GM12891 (cell line): ENCODE results near the gene RAB6B.

Source experiments
- DNase-seq: peaks from one replicate; pipeline ENCODE4 v3.0.0; 2011; ENCODE audit warnings: low spot score; ENCODE audit not compliant: insufficient read length
- FAIRE-seq: peaks from 2 replicates; lab custom pipeline; 2011; peaks lifted over from hg19 to GRCh38; lab: Jason Lieb, UNC
- PAX5 ChIP-seq: IDR thresholded peaks from 2 replicates; pipeline ENCODE4 v1.6.1; 2011; ENCODE audit warnings: low read length, moderate library complexity, mild to moderate bottlenecking; ENCODE audit not compliant: insufficient read depth, severe bottlenecking
- POLR2A ChIP-seq: IDR thresholded peaks from 2 replicates; pipeline ENCODE4 v1.6.1; 2011; ENCODE audit warnings: low read depth, low read length, control low read depth
- POLR2AphosphoS5 ChIP-seq: IDR thresholded peaks from 2 replicates; pipeline ENCODE4 v1.6.1; 2011; ENCODE audit warnings: low read depth, low read length, control low read depth
- POU2F2 ChIP-seq: IDR thresholded peaks from 2 replicates; pipeline ENCODE4 v1.6.1; 2011; ENCODE audit warnings: low read depth, mild to moderate bottlenecking, control low read depth, low read length, moderate library complexity
- SPI1 ChIP-seq: IDR thresholded peaks from 2 replicates; pipeline ENCODE4 v1.6.1; 2011; ENCODE audit warnings: low read depth, low read length, control low read depth
- TAF1 ChIP-seq: IDR thresholded peaks from 2 replicates; pipeline ENCODE4 v1.6.1; 2011; ENCODE audit warnings: low read depth, low read length, control low read depth

RAB6B gene

GRCh38 chr3:133887803-133888703, 7.6 kb downstream of the RAB6B start:
- no peak for FAIRE-seq
- no peak for DNase-seq
- TF ChIP-seq POLR2A (no peak), POU2F2 (no peak), SPI1 (no peak), PAX5 (no peak), POLR2AphosphoS5 (no peak), TAF1 (no peak)

GRCh38 chr3:133887074-133887802, 8.4 kb downstream of the RAB6B start:
- FAIRE-seq (no peak), DNase-seq (no peak)
- TF ChIP-seq PAX5 (no peak), POU2F2 (no peak), POLR2AphosphoS5 (no peak), POLR2A (no peak), TAF1 (no peak), SPI1 (no peak)

- FAIRE-seq (no peak), DNase-seq (no peak)
- no peak for TF ChIP-seq POLR2AphosphoS5
- no peak for TF ChIP-seq TAF1
- no peak for TF ChIP-seq POLR2A
- no peak for TF ChIP-seq SPI1
- TF ChIP-seq PAX5, result no peak
- TF ChIP-seq POU2F2, result no peak
Measured at GRCh38 chr3:133886031-133886722, 9.5 kb downstream of the RAB6B start.

GRCh38 chr3:133884887-133885711, 10.6 kb downstream of the RAB6B start:
- FAIRE-seq (no peak), DNase-seq (no peak)
- TF ChIP-seq POLR2AphosphoS5, result no peak
- TF ChIP-seq POU2F2, result no peak
- no peak for TF ChIP-seq TAF1
- TF ChIP-seq PAX5, result no peak
- no peak for TF ChIP-seq SPI1
- TF ChIP-seq POLR2A, result no peak

GRCh38 chr3:133884054-133884886, 11.4 kb downstream of the RAB6B start:
- FAIRE-seq (no peak), DNase-seq (no peak)
- TF ChIP-seq POU2F2, result no peak

- DNase-seq, result no peak
- no peak for FAIRE-seq
- TF ChIP-seq SPI1, result no peak
- no peak for TF ChIP-seq POLR2AphosphoS5
- TF ChIP-seq POU2F2, result no peak
- no peak for TF ChIP-seq TAF1
- no peak for TF ChIP-seq PAX5
- TF ChIP-seq POLR2A, result no peak
Measured at GRCh38 chr3:133883641-133884040, 12.0 kb downstream of the RAB6B start.

GRCh38 chr3:133882986-133883586, 12.6 kb downstream of the RAB6B start:
- no peak for TF ChIP-seq TAF1
- no peak for TF ChIP-seq SPI1
- TF ChIP-seq PAX5, result no peak
- no peak for TF ChIP-seq POLR2A
- no peak for TF ChIP-seq POU2F2
- TF ChIP-seq POLR2AphosphoS5, result no peak
- DNase-seq, result no peak
- FAIRE-seq, result no peak

GRCh38 chr3:133881939-133882825, 13.5 kb downstream of the RAB6B start:
- DNase-seq, result no peak

More at GRCh38 chr3:133881939-133882825, 13.5 kb downstream of the RAB6B start:
- TF ChIP-seq TAF1 (no peak), SPI1 (no peak), POLR2A (no peak), POU2F2 (no peak), POLR2AphosphoS5 (no peak), PAX5 (no peak)
- FAIRE-seq, result peak; percentile 47
